BLaER1 (cell line): Measurements from ENCODE around the gene SMIM35.

Experiments used
- H3K27ac ChIP-seq: shearing (Covaris generic); formaldehyde crosslinking; 2 replicates; pipeline ENCODE4 v1.8.1; 2022
- H3K27me3 ChIP-seq: shearing (Covaris generic); formaldehyde crosslinking; 2 replicates; pipeline ENCODE4 v1.8.1; 2022
- H3K36me3 ChIP-seq: shearing (Covaris generic); formaldehyde crosslinking; 2 replicates; pipeline ENCODE4 v1.8.1; 2022
- H3K4me1 ChIP-seq: shearing (Covaris generic); formaldehyde crosslinking; 2 replicates; pipeline ENCODE4 v1.8.1; 2022
- H3K4me2 ChIP-seq: shearing (Covaris generic); formaldehyde crosslinking; 2 replicates; pipeline ENCODE4 v1.8.1; 2022
- H3K4me3 ChIP-seq: shearing (Covaris generic); formaldehyde crosslinking; 2 replicates; pipeline ENCODE4 v1.8.1; 2022
- H3K9ac ChIP-seq: shearing (Covaris generic); formaldehyde crosslinking; 2 replicates; pipeline ENCODE4 v1.8.1; 2022
- H3K9me3 ChIP-seq: shearing (Covaris generic); formaldehyde crosslinking; 2 replicates; pipeline ENCODE4 v1.8.1; 2022
- H4K20me1 ChIP-seq: shearing (Covaris generic); formaldehyde crosslinking; 2 replicates; pipeline ENCODE4 v1.8.1; 2022
- Cebpa-rat ChIP-seq: shearing (Covaris generic); IDR thresholded peaks from 2 replicates; pipeline ENCODE4 v1.8.1; 2022

The SMIM35 gene

GRCh38 chr11:118086913-118087768 lies at the start of gene SMIM35:
TSS of gene SMIM35 (minus strand) at chr11:118086963. CDS start at chr11:118086757, 206 bp downstream.
- no peaks in the 10 kb centered on the region for H3K27me3 ChIP-seq
- H3K9me3 ChIP-seq, result peaks cover 40% of the 10 kb centered on the region
- H3K9ac ChIP-seq, result no peak within 1 kb of the TSS
- H3K4me2 ChIP-seq, result no peak within 1 kb of the TSS; the same call in 1 of the 2 replicates
- no peak for TF ChIP-seq Cebpa-rat
- H3K4me1 ChIP-seq, result peaks cover 40% of the 10 kb centered on the region
- H3K27ac ChIP-seq, result no peak within 1 kb of the TSS
- H3K36me3 ChIP-seq, result no peaks in the 10 kb centered on the region
- no peaks in the 10 kb centered on the region for H4K20me1 ChIP-seq
- H3K4me3 ChIP-seq, result no peak within 1 kb of the TSS

- no peak overlapping the region for H3K4me2 ChIP-seq
Observed at GRCh38 chr11:118136341-118136740, 49.6 kb upstream of the SMIM35 start.

DNA sequence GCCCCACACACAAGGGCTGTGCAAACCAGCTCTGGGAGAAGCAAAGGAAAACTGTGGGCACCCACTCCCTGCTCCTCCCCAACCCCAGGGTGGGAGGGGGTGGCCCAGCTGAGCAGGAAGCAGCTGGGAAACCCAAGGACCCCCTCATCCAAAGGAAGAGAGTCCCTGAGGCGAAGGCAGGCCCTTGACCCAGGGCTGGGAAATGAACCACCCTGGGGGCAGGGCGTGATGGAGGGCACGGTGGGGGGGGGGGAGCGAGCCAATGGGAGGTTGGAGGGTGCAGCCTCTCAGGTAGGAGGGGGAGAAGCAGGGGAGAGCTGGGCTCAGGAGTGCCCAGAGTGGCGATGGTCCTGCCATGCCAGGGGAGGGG lies 49.0 kb upstream of the SMIM35 start:
- no peak overlapping the region for H3K4me3 ChIP-seq
- H4K20me1 ChIP-seq, result no peaks in the 10 kb centered on the region
- H3K4me1 ChIP-seq, result no peaks in the 10 kb centered on the region
- H3K9me3 ChIP-seq, result no peaks in the 10 kb centered on the region
- H3K36me3 ChIP-seq, result no peaks in the 10 kb centered on the region
- H3K27me3 ChIP-seq, result no peaks in the 10 kb centered on the region
- no peak overlapping the region for H3K4me2 ChIP-seq
- no peak overlapping the region for H3K27ac ChIP-seq
- TF ChIP-seq Cebpa-rat, result no peak
- no peak overlapping the region for H3K9ac ChIP-seq

More at GRCh38 chr11:118136341-118136740, 49.6 kb upstream of the SMIM35 start:
- Histone ChIP-seq H4K20me1 (no peaks in the 10 kb centered on the region), H3K4me1 (no peaks in the 10 kb centered on the region), H3K9ac (no peak overlapping the region), H3K27me3 (no peaks in the 10 kb centered on the region), H3K36me3 (no peaks in the 10 kb centered on the region), H3K27ac (no peak overlapping the region), H3K9me3 (no peaks in the 10 kb centered on the region), H3K4me3 (no peak overlapping the region)
- TF ChIP-seq Cebpa-rat, result no peak

- Histone ChIP-seq H3K4me3 (no peak overlapping the region), H3K9ac (no peak overlapping the region), H4K20me1 (no peaks in the 10 kb centered on the region), H3K27me3 (no peaks in the 10 kb centered on the region), H3K4me2 (no peak overlapping the region), H3K9me3 (no peaks in the 10 kb centered on the region), H3K4me1 (no peaks in the 10 kb centered on the region), H3K36me3 (no peaks in the 10 kb centered on the region), H3K27ac (no peak overlapping the region)
- TF ChIP-seq Cebpa-rat, result no peak
Observed at GRCh38 chr11:118135051-118135795, 48.5 kb upstream of the SMIM35 start.

GRCh38 chr11:118133816-118134215 lies 47.1 kb upstream of the SMIM35 start:
- H3K9me3 ChIP-seq, result no peaks in the 10 kb centered on the region
- H3K27ac ChIP-seq, result no peak overlapping the region
- no peak overlapping the region for H3K9ac ChIP-seq
- H4K20me1 ChIP-seq, result no peaks in the 10 kb centered on the region
- H3K4me3 ChIP-seq, result no peak overlapping the region
- H3K4me2 ChIP-seq, result no peak overlapping the region
- H3K36me3 ChIP-seq, result no peaks in the 10 kb centered on the region
- TF ChIP-seq Cebpa-rat, result no peak
- no peaks in the 10 kb centered on the region for H3K4me1 ChIP-seq
- no peaks in the 10 kb centered on the region for H3K27me3 ChIP-seq

DNA sequence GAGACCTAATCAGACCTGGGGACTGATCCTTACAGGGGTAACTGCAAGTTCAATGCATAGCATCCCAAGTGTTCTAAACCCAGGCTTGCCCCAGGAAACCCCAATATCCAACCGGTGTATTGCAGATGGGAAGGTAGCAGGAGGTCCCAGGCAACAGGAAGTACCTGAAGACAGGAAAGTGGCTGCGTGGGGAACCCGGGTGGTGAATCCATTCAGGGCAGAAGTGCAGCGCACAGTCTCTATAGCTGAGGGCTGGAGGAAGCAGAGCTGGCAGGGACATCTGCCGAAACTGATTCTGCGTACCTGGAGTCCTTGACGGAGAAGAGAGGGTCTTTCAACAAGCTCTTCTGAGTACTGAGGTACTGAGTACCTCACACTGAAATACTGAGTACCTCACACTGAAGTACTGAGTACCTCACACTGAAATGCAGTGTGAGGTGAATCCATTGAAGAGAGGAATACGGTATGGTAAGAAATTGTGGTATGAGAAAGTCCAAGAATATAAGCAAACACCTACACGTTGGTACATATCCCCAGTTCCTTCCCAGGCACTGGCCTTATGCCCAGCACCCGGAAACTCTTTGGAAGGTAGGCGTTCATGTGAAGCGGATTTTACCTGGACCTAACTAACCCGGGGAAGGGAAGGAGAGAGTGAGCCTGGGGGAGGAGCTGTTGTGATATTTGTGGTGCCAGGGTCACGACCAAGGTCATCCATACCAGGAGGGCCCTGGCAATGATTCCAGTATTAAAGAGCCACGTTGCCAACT lies 45.8 kb upstream of the SMIM35 start:
- TF ChIP-seq Cebpa-rat, result no peak

GRCh38 chr11:118129471-118130172 lies 42.9 kb upstream of the SMIM35 start:
- no peak for TF ChIP-seq Cebpa-rat
- no peaks in the 10 kb centered on the region for H3K36me3 ChIP-seq
- H3K27ac ChIP-seq, result no peak overlapping the region
- no peak overlapping the region for H3K4me2 ChIP-seq
- no peaks in the 10 kb centered on the region for H3K9me3 ChIP-seq
- no peaks in the 10 kb centered on the region for H3K27me3 ChIP-seq
- H3K4me1 ChIP-seq, result peaks cover 10% of the 10 kb centered on the region
- no peak overlapping the region for H3K4me3 ChIP-seq
- H4K20me1 ChIP-seq, result no peaks in the 10 kb centered on the region
- no peak overlapping the region for H3K9ac ChIP-seq

More for the DNA sequence above, 45.8 kb upstream of the SMIM35 start:
- no peaks in the 10 kb centered on the region for H3K27me3 ChIP-seq
- no peaks in the 10 kb centered on the region for H3K36me3 ChIP-seq
- H3K4me1 ChIP-seq, result no peaks in the 10 kb centered on the region
- H3K27ac ChIP-seq, result no peak overlapping the region
- no peaks in the 10 kb centered on the region for H3K9me3 ChIP-seq
- H3K9ac ChIP-seq, result no peak overlapping the region
- no peak overlapping the region for H3K4me2 ChIP-seq
- no peak overlapping the region for H3K4me3 ChIP-seq
- no peaks in the 10 kb centered on the region for H4K20me1 ChIP-seq

DNA sequence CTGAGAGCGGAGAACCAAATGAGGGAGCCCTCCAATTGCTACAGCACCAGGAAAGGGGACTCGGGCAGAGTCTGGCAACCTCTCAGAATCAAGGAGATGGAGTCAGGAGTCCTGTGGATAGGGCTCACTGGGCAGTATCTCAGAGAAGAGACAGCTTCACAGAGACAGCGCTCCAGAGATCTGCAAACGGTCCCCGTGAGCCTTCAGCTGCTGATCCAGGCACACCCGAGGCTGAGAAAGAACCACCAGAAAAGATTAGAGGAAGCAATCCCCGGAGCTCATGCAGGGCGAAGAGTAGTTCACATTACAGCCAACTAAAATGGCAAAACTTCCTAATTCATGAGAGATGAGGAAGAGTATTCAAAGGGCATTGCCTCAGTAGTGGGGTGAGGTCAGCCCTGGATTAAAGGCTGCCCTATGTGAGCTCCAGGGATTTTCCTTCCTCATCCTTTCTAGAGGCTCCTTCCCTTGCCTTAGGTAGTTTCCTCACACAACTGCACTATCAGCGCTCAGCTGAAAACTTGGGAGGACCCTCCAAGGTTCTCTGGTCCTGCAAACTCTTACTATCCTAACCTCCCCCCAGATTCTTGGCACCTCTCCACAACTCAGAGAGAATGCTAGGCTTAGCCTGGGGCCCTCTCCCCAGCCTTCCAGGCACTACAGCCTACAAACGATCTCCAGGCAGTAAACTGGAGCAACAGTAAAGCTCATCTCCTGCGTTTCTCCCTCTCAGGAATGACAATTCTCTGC lies 42.1 kb upstream of the SMIM35 start:
- no peak overlapping the region for H3K4me3 ChIP-seq
- no peaks in the 10 kb centered on the region for H3K36me3 ChIP-seq
- no peak for TF ChIP-seq Cebpa-rat
- H3K4me1 ChIP-seq, result peaks cover 11% of the 10 kb centered on the region
- H3K4me2 ChIP-seq, result no peak overlapping the region
- H4K20me1 ChIP-seq, result no peaks in the 10 kb centered on the region
- no peaks in the 10 kb centered on the region for H3K27me3 ChIP-seq
- H3K27ac ChIP-seq, result no peak overlapping the region
- no peak overlapping the region for H3K9ac ChIP-seq
- H3K9me3 ChIP-seq, result no peaks in the 10 kb centered on the region

- Histone ChIP-seq H3K4me2 (no peak overlapping the region), H4K20me1 (no peaks in the 10 kb centered on the region), H3K4me3 (no peak overlapping the region), H3K9me3 (no peaks in the 10 kb centered on the region), H3K4me1 (peaks cover 11% of the 10 kb centered on the region), H3K36me3 (no peaks in the 10 kb centered on the region), H3K27me3 (no peaks in the 10 kb centered on the region), H3K27ac (no peak overlapping the region), H3K9ac (no peak overlapping the region)
- TF ChIP-seq Cebpa-rat, result no peak
Observed at GRCh38 chr11:118128310-118128709, 41.5 kb upstream of the SMIM35 start.
